GM06990 (cell line): Measurements from ENCODE around the gene FAM124A.

Source experiments
- DNase-seq: peaks from one replicate; pipeline ENCODE4 v3.0.0-alpha.2; 2011; ENCODE audit not compliant: insufficient read length; ENCODE audit errors: extremely low read depth
- H3K27me3 ChIP-seq: replicated peaks from 2 replicates; pipeline ENCODE4 v1.6.0; 2011; ENCODE audit warnings: low read length; ENCODE audit not compliant: control insufficient read depth, insufficient read depth
- H3K36me3 ChIP-seq: 2 replicates; pipeline ENCODE4 v1.5.1; 2011; ENCODE audit warnings: low read length; ENCODE audit not compliant: control insufficient read depth, insufficient read depth
- H3K4me3 ChIP-seq: replicated peaks from 2 replicates; pipeline ENCODE4 v1.5.1; 2011; ENCODE audit warnings: low read depth, mild to moderate bottlenecking, control low read depth, low read length
- TF ChIP-seq, protein P1 (sequence below): IDR thresholded peaks from 2 replicates; pipeline ENCODE4 v1.5.1; 2011; ENCODE audit warnings: low read length, control low read depth, mild to moderate bottlenecking, inconsistent platforms; ENCODE audit not compliant: insufficient read depth, poor library complexity, severe bottlenecking

Gene FAM124A

GRCh38 chr13:51179432-51179971, 42.7 kb upstream of the FAM124A start:
- Histone ChIP-seq H3K36me3 (no peaks in the 10 kb centered on the region), H3K4me3 (no peak overlapping the region), H3K27me3 (no peaks in the 10 kb centered on the region; the same call in 1 of the 2 replicates)
- TF ChIP-seq, protein P1, sequence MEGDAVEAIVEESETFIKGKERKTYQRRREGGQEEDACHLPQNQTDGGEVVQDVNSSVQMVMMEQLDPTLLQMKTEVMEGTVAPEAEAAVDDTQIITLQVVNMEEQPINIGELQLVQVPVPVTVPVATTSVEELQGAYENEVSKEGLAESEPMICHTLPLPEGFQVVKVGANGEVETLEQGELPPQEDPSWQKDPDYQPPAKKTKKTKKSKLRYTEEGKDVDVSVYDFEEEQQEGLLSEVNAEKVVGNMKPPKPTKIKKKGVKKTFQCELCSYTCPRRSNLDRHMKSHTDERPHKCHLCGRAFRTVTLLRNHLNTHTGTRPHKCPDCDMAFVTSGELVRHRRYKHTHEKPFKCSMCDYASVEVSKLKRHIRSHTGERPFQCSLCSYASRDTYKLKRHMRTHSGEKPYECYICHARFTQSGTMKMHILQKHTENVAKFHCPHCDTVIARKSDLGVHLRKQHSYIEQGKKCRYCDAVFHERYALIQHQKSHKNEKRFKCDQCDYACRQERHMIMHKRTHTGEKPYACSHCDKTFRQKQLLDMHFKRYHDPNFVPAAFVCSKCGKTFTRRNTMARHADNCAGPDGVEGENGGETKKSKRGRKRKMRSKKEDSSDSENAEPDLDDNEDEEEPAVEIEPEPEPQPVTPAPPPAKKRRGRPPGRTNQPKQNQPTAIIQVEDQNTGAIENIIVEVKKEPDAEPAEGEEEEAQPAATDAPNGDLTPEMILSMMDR: no peak
- no peak for DNase-seq

DNA sequence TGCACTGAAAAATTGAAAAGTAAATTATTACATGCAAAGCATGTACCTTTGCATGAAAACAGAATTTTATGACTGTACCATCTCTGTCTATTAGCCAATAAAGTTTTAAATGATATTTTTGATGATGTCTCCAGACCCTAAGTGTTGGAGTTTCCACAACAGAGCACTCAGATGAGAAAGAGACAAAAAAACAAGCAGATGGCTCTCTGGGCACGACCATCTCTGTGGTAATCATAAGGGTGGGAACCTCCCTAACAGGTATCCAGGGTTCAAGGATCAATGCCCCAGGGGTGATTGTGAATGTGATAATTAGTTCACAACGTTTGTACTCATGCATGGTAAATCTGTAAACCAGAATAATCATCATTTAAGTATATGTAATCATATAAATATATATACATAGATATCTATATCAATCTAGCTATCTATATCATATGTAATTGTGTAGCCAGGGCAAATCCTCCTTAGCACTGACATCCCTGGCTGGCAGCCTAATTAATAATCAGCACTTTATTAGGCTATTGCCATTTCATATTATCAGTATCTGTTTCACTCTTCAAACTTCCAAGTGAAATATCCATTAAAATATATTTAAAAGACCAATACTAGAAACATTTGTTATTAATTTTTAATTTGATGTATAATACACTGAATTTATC, 41.2 kb upstream of the FAM124A start:
- no peak for DNase-seq
- no peaks in the 10 kb centered on the region for H3K36me3 ChIP-seq

DNA sequence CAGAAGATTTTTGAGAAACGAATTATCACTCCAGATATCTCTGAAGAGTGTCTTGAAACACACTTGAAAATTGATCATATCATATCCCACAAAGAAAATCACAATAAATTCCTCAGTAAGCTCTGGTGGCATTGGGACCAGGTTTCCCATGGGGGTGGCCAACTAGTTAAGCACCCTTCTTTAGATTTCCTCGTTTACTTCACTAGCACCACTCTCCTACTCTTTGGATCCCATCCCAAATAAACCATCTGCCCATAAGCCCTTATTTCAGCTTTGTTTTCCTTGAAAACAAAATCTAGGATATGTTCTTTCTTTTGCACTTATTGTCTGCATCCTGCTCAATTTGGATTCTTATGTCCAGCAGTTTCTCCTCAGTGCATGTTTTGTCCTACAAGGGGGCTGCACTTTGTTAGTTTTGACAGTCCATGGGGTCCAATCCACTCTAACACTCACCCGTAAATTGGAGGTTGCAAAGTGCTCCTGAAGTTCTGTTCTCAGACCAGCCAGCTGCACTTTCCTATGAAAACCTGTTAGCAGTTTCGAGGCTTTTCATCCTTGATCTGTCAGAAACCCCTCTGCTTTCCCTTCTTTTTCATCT, 40.3 kb upstream of the FAM124A start:
- TF ChIP-seq, protein P1: no peak
- H3K36me3 ChIP-seq: no peaks in the 10 kb centered on the region
- no peak overlapping the region for H3K4me3 ChIP-seq
- DNase-seq: no peak
- no peaks in the 10 kb centered on the region; the same call in 1 of the 2 replicates for H3K27me3 ChIP-seq

More for the DNA sequence above, 41.2 kb upstream of the FAM124A start:
- Histone ChIP-seq H3K27me3 (no peaks in the 10 kb centered on the region; the same call in 1 of the 2 replicates), H3K4me3 (no peak overlapping the region)
- TF ChIP-seq, protein P1: no peak

DNA sequence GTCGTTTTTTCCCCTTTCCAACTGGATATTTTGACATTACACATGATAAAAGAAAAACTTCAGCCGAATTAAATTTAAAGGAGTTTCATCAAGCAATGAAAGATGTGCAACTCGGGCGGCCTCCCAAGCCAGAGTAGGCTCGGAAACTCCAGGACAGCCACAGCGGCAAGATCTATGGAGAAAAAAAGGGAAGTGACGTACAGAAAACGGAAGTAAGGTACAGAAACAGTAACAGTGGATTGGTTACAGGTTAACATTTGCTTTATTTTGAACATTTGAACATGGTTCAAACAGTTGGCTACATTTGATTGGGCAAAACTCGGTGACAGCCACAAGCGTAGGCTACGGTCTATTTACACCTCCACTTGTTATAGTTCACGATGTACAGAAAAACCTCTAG, 30.5 kb upstream of the FAM124A start:
- H3K4me3 ChIP-seq: no peak overlapping the region
- H3K27me3 ChIP-seq: no peaks in the 10 kb centered on the region; the same call in none of the 2 replicates
- H3K36me3 ChIP-seq: no peaks in the 10 kb centered on the region
- TF ChIP-seq, protein P1: no peak
- DNase-seq: no peak

DNA sequence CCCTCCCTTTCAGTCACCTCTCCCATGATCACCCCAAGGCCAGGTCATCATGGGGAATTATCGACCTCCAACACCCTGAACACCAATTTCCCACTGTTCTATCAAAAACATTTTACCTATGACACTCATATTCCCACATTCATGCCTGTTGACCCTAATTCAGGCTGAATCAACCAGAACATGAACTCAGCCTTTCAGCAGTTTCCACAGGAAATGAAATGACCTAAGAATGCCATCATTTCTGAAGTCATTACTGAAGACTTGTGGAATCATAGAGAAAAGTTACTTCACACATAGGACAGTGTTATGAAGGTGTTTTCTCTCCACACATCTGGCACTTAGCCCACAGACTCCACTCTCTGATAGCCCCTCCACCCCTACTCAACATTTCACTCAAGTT, 29.9 kb upstream of the FAM124A start:
- Histone ChIP-seq H3K36me3 (no peaks in the 10 kb centered on the region), H3K27me3 (no peaks in the 10 kb centered on the region; the same call in none of the 2 replicates), H3K4me3 (no peak overlapping the region)
- TF ChIP-seq, protein P1: no peak
- no peak for DNase-seq
